Measurements from ENCODE around the gene NACA.

- no peak for TF ChIP-seq CTCF (IDR thresholded peaks at IDR 0.05)
- TF ChIP-seq POLR2A (IDR thresholded peaks at IDR 0.05): no peak
- no peak for TF ChIP-seq POLR2AphosphoS5 (IDR thresholded peaks at IDR 0.05)
Measured at GRCh38 chr12:56720731-56721151, 4.4 kb downstream of the NACA start.
